Activated T-cell treated with anti-CD3 and anti-CD28 coated beads, Interleukin-2, amount 50 U/mL, for 72 hours (primary cell): ENCODE results near the gene SPOCK2. TPM values are rescaled to one million over a fixed set of nuclear protein-coding genes. Genes with fewer than 3 reads are reported as not detected.

ENCODE experiments used
- ATAC-seq, 2 donors: fragments of 150-1000 bp; cut with Tn5 transposase; replicated peaks in 1 of 2; 2 replicates each; pipeline ENCODE4 v1.10.0; 2021; ENCODE audit warnings: moderate library complexity in 2 of 2, mild to moderate bottlenecking in 1 of 2
- DNase-seq, 2 donors: peaks; one replicate each; pipeline ENCODE4 v3.0.0; 2021 to 2022; ENCODE audit warnings: mixed read lengths in 1 of 2
- H3K27ac Mint-ChIP-seq: one replicate; pipeline ENCODE4 v1.8.0; 2022; ENCODE audit warnings: mild to moderate bottlenecking, moderate library complexity, mixed read lengths
- H3K27me3 Mint-ChIP-seq: one replicate; pipeline ENCODE4 v1.8.0; 2022; ENCODE audit warnings: low read depth, mixed read lengths
- H3K36me3 Mint-ChIP-seq, 2 donors: one replicate each; pipeline ENCODE4 v1.8.0; 2022; ENCODE audit warnings: mixed read lengths in 2 of 2, mild to moderate bottlenecking in 1 of 2; ENCODE audit not compliant: insufficient read depth in 2 of 2
- H3K4me1 Mint-ChIP-seq: one replicate; pipeline ENCODE4 v1.8.0; 2022; ENCODE audit warnings: low read depth, mixed read lengths
- H3K4me3 Mint-ChIP-seq, 2 donors: one replicate each; pipeline ENCODE4 v1.8.0; 2022; ENCODE audit warnings: mild to moderate bottlenecking in 2 of 2, mixed read lengths in 2 of 2, moderate library complexity in 2 of 2
- H3K9me3 Mint-ChIP-seq, 2 donors: one replicate each; pipeline ENCODE4 v1.8.0; 2022; ENCODE audit warnings: mixed read lengths in 2 of 2
- total RNA-seq, 2 donors: library from RNA; stranded (reverse); gene quantifications; one replicate each; pipeline ENCODE4 v1.2.3, GENCODE V29; 2022

SPOCK2 gene
- total RNA-seq, 2 donors from 2014 or later, result 253 to 291 TPM

GRCh38 chr10:72092171-72092924 lies 4.0 kb upstream of the SPOCK2 start:
- Mint-ChIP-seq H3K4me1 (peaks cover 67% of the 10 kb centered on the region), H3K27me3 (no peaks in the 10 kb centered on the region), H3K9me3 (no peaks in the 10 kb centered on the region), H3K27ac (peak overlapping the region; percentile 28), H3K36me3 (peaks cover 10 to 17% of the 10 kb centered on the region in 2 donors), H3K4me3 (no peak overlapping the region)
- ATAC-seq (no peak), DNase-seq (no peak)

GRCh38 chr10:72090326-72090725 lies 2.0 kb upstream of the SPOCK2 start:
- DNase-seq (no peak), ATAC-seq (no peak)
- peaks cover 61% of the 10 kb centered on the region for H3K4me1 Mint-ChIP-seq

DNA sequence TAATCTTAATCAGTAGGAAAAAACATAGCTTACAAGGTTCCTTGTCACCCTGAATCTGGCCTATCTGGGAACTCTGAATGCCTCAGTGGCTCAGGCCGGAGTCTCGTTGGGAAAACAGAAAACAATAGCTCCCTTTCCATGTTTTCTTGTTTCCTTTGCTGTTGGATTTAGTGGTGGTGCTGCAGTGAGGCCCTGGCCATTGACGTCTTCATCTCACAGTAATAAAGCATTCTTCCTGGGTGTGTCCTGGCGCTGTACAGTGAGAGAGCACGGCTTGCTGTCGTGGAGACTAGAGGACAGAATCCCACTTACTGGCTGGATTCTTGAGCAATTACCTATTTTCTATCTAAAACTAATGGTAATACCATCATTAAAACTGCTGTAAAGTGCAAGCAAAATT lies 1.3 kb upstream of the SPOCK2 start:
- H3K27ac Mint-ChIP-seq, result peak overlapping the region; percentile 69
- no peak for ATAC-seq
- no peaks in the 10 kb centered on the region for H3K9me3 Mint-ChIP-seq
- peaks cover 14 to 18% of the 10 kb centered on the region in 2 donors for H3K36me3 Mint-ChIP-seq
- H3K4me3 Mint-ChIP-seq, result peak overlapping the region; percentile 97 to 99
- no peak for DNase-seq
- H3K4me1 Mint-ChIP-seq, result peaks cover 62% of the 10 kb centered on the region
- no peaks in the 10 kb centered on the region for H3K27me3 Mint-ChIP-seq

More at GRCh38 chr10:72090326-72090725, 2.0 kb upstream of the SPOCK2 start:
- Mint-ChIP-seq H3K9me3 (no peaks in the 10 kb centered on the region), H3K36me3 (peaks cover 14 to 15% of the 10 kb centered on the region in 2 donors), H3K27ac (peak overlapping the region; percentile 69), H3K4me3 (peak overlapping the region; percentile 97 to 99), H3K27me3 (no peaks in the 10 kb centered on the region)

- Mint-ChIP-seq H3K27me3 (no peaks in the 10 kb centered on the region), H3K27ac (peak overlapping the region; percentile 60), H3K4me1 (peaks cover 62% of the 10 kb centered on the region), H3K36me3 (peaks cover 13 to 19% of the 10 kb centered on the region in 2 donors), H3K9me3 (no peaks in the 10 kb centered on the region), H3K4me3 (peak overlapping the region; percentile 97 to 99)
- ATAC-seq (peak; percentile 45 to 51), DNase-seq (peak; percentile 65 to 68)
Observed at GRCh38 chr10:72088889-72089575, 681 bp upstream of the SPOCK2 start.

DNA sequence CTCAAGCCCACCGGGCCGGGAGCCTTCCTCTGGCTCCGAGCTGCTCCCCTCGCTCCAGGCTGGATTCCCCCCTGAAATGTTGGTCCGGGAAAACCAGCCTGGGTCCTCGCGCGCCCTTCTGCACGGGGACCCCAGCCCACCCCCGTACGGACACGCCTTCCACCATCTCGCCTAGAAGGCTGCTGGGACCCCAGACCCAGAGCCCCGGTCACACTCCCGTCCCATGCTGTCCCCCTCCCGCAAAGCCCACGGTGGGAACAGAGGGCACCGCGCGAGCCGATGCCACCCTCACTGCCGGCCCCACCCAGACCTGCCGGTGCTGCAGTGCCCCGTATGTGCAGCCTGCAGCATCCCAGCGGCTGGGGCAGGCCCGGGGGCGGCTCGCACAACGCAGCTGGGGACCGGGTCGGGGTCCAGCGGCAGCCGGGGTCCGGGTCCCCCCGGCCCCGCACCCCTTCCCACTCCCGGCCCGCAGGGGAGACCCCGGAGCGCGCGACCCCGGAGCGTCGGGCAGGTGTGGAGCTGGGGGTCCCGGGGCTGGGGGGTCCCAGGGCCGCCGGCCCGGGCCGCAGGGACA lies 871 bp downstream of the SPOCK2 start:
- Mint-ChIP-seq H3K4me1 (peaks cover 64% of the 10 kb centered on the region), H3K27ac (peak overlapping the region; percentile 40), H3K4me3 (peak overlapping the region; percentile 80 to 99), H3K9me3 (no peaks in the 10 kb centered on the region), H3K27me3 (no peaks in the 10 kb centered on the region), H3K36me3 (peaks cover 13 to 25% of the 10 kb centered on the region in 2 donors)
- DNase-seq (peak; percentile 53 to 66), ATAC-seq (peak; percentile 27 to 42)

GRCh38 chr10:72086466-72087391 lies 1.6 kb downstream of the SPOCK2 start:
- ATAC-seq (peak in 1 of 2 donors; percentile 16), DNase-seq (peak; percentile 53 to 66)
- H3K9me3 Mint-ChIP-seq, result no peaks in the 10 kb centered on the region
- no peaks in the 10 kb centered on the region for H3K27me3 Mint-ChIP-seq
- peak overlapping the region; percentile 40 for H3K27ac Mint-ChIP-seq
- H3K36me3 Mint-ChIP-seq, result peaks cover 13 to 25% of the 10 kb centered on the region in 2 donors
- H3K4me3 Mint-ChIP-seq, result peak overlapping the region; percentile 80 to 87
- H3K4me1 Mint-ChIP-seq, result peaks cover 69% of the 10 kb centered on the region

- no peaks in the 10 kb centered on the region for H3K27me3 Mint-ChIP-seq
Observed at GRCh38 chr10:72085864-72086465, 2.4 kb downstream of the SPOCK2 start.

DNA sequence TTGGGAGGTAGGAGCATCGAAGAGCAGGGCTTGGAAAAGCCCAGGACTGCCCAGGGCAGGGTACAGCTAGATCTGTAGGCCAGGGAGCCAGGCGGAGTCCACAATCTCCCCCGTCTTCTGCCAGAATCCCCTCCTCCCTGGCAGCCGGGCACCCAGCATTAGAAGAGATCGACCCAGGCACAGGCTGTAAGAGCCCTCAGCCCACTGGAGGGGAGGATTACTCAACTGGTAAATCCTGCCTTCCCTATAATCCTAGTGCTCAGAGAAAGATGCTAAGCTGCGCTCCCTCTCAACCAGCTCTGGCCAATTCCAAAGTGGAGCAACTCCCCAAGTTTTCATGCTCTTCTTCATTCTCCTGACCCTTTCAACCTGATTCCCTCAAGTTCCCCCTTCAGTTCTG lies 3.2 kb downstream of the SPOCK2 start:
- Mint-ChIP-seq H3K27me3 (no peaks in the 10 kb centered on the region), H3K36me3 (peaks cover 13 to 28% of the 10 kb centered on the region in 2 donors), H3K9me3 (no peaks in the 10 kb centered on the region), H3K4me1 (peaks cover 81% of the 10 kb centered on the region), H3K27ac (peak overlapping the region; percentile 93), H3K4me3 (peak overlapping the region; percentile 80 to 87)
- ATAC-seq, result no peak
- no peak for DNase-seq

More at GRCh38 chr10:72085864-72086465, 2.4 kb downstream of the SPOCK2 start:
- peak overlapping the region; percentile 80 to 87 for H3K4me3 Mint-ChIP-seq
- H3K4me1 Mint-ChIP-seq, result peaks cover 76% of the 10 kb centered on the region
- H3K9me3 Mint-ChIP-seq, result no peaks in the 10 kb centered on the region
- peaks cover 13 to 28% of the 10 kb centered on the region in 2 donors for H3K36me3 Mint-ChIP-seq
- H3K27ac Mint-ChIP-seq, result peak overlapping the region; percentile 40
- ATAC-seq, result no peak
- no peak for DNase-seq

- Mint-ChIP-seq H3K27ac (peak overlapping the region; percentile 93), H3K4me3 (peak overlapping the region; percentile 80 to 87), H3K4me1 (peaks cover 86% of the 10 kb centered on the region), H3K36me3 (peaks cover 13 to 28% of the 10 kb centered on the region in 2 donors), H3K9me3 (no peaks in the 10 kb centered on the region), H3K27me3 (no peaks in the 10 kb centered on the region)
- ATAC-seq, result peak; percentile 34 to 40
- DNase-seq, result peak; percentile 61 to 64
Observed at GRCh38 chr10:72083790-72084459, 4.4 kb downstream of the SPOCK2 start.

- Mint-ChIP-seq H3K9me3 (no peaks in the 10 kb centered on the region), H3K36me3 (peaks cover 14 to 28% of the 10 kb centered on the region in 2 donors), H3K27me3 (no peaks in the 10 kb centered on the region), H3K4me3 (peak overlapping the region; percentile 80 to 87), H3K27ac (peak overlapping the region; percentile 71), H3K4me1 (peaks cover 85% of the 10 kb centered on the region)
- DNase-seq, result no peak
- ATAC-seq, result peak in 1 of 2 donors; percentile 1
Observed at GRCh38 chr10:72082856-72083789, 5.2 kb downstream of the SPOCK2 start.
